A549 (cell line): ENCODE measurements around the gene CEP112.

ENCODE experiments used
- CTCF ChIP-seq: fragments of >200 bp; sonication (Bioruptor Twin); formaldehyde crosslinking; IDR thresholded peaks from 3 replicates; pipeline ENCODE4 v1.5.1; 2016
- EP300 ChIP-seq, 2 experiments: fragments of >200 bp; sonication (Bioruptor Twin); formaldehyde crosslinking; IDR thresholded peaks; 2 replicates in 1 of 2; 3 replicates in 1 of 2; pipeline ENCODE4 v1.6.1; 2016 to 2017
- JUN ChIP-seq, 2 experiments: fragments of >200 bp; sonication (Bioruptor Twin); formaldehyde crosslinking; IDR thresholded peaks; 2 replicates in 1 of 2; 3 replicates in 1 of 2; pipeline ENCODE4 v1.6.1; 2016 to 2017
- KDM1A ChIP-seq: fragments of 200-600 bp; sonication (generic); IDR thresholded peaks from 2 replicates; pipeline ENCODE4 v1.6.1; 2016; ENCODE audit warnings: low read depth, mild to moderate bottlenecking
- MAX ChIP-seq: IDR thresholded peaks from 2 replicates; pipeline ENCODE4 v1.6.1; 2012
- MYC ChIP-seq: IDR thresholded peaks from 2 replicates; pipeline ENCODE4 v1.6.1; 2012; ENCODE audit warnings: mild to moderate bottlenecking, inconsistent platforms, low read length, improper control_type of control experiment, borderline replicate concordance
- POLR2A ChIP-seq: IDR thresholded peaks from 2 replicates; pipeline ENCODE4 v1.6.1; 2012; ENCODE audit warnings: mild to moderate bottlenecking, low read length
- SREBF2 ChIP-seq: fragments of 450-650 bp; IDR thresholded peaks from 2 replicates; pipeline ENCODE4 v1.6.1; 2014; ENCODE audit warnings: mild to moderate bottlenecking, moderate library complexity

- no peak for TF ChIP-seq SREBF2
- TF ChIP-seq JUN (IDR thresholded peaks at IDR 0.05): no peak
- TF ChIP-seq CTCF: no peak
- no peak for TF ChIP-seq MYC
- no peak for TF ChIP-seq KDM1A
- TF ChIP-seq MAX: no peak
- TF ChIP-seq EP300 (IDR thresholded peaks at IDR 0.05): no peak
- no peak for TF ChIP-seq POLR2A
These were observed 350.8 kb downstream of the CEP112 start for GRCh38 chr17:65841089-65841488.
